Stimulated activated CD4-positive, alpha-beta T cell treated with anti-CD3 and anti-CD28 coated beads, Interleukin-15, amount 100 ng/mL, for 48 hours (primary cell): ENCODE results near the gene LCN6.
"Not testable (repeated sequence)": the region's sequence is repeated elsewhere in the genome, so short reads cannot be mapped to it uniquely, and the experiment has no call there.

ENCODE experiments used
- DNase-seq, 2 donors: peaks; one replicate each; pipeline ENCODE4 v3.0.0-alpha.2; 2020; ENCODE audit warnings: low read depth in 2 of 2

Gene LCN6

GRCh38 chr9:136748201-136748600 lies at the start of gene LCN6:
Gene LCN6, minus strand, starts transcription at chr9:136748525. Its CDS starts 42 bp downstream, at chr9:136748483.
- no peak for DNase-seq

DNA sequence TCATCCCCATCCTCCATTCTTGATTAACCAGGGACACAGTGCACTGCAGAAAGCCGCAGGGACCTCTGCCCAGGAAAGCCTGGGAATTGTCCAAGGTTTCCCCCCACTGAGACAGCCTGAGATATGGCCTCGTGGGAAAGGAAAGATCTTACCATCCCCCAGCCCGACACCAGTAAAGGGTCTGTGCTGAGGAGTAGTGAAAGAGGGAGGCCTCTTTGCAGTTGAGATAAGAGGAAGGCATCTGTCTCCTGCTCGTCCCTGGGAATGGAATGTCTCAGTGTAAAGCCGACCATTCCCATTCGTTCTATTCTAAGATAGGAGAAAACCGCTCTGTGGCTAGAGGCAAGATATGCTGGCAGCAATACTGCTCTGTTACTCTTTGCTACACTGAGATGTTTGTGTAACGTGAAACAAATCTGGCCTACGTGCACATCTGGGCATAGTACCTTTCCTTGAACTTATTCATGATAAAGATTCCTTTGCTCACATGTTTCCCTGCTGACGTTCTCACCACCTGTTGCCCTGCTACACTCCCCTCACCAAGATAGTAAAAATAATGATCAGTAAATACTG lies 48.5 kb upstream of the LCN6 start:
- DNase-seq: not testable (repeated sequence)

DNA sequence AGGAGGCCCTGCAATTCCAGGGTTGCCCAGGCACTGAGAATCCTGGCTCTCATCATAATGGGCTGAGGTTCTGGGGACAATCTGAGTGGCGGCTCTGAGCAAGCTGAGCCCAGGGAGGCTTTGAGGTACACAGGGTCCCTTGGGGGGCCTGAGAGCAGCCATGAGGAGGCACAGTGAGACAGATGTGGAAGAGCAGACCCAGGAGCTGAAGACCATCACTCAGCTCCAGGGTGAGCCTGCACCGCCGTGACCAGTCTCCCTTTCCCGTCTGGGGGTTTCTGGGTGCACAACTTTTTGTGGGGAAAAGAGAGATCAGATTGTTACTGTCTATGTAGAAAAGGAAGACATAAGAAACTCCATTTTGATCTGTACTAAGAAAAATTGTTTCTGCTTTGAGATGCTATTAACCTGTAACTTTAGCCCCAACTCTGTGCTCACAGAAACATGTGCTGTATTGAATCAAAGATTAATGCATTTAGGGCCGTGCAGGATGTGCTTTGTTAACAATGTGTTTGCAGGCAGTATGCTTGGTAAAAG lies 48.0 kb upstream of the LCN6 start, which contains the start of gene CCDC183:
TSS of gene CCDC183 (plus strand) at position 101 of the 537 bp plus-strand sequence. CDS start at position 161, 60 bp downstream.
- no peak for DNase-seq

DNA sequence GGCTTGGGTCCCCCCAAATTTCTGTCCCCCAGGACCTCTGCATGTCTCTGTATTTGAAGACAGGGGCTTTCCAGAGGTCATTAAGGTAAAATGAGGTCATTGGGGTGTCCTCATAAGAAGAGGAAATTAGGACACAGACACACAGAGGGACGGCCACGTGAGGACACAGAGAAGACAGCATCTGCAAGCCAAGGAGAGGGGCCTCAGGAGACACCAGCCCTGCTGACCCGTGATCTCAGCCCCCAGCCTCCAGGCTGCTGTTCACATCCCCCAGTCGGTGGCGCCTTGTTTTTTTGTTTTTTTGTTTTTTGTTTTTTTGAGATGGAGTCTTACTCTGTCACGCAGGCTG lies 46.6 kb upstream of the LCN6 start:
- no peak for DNase-seq

DNA sequence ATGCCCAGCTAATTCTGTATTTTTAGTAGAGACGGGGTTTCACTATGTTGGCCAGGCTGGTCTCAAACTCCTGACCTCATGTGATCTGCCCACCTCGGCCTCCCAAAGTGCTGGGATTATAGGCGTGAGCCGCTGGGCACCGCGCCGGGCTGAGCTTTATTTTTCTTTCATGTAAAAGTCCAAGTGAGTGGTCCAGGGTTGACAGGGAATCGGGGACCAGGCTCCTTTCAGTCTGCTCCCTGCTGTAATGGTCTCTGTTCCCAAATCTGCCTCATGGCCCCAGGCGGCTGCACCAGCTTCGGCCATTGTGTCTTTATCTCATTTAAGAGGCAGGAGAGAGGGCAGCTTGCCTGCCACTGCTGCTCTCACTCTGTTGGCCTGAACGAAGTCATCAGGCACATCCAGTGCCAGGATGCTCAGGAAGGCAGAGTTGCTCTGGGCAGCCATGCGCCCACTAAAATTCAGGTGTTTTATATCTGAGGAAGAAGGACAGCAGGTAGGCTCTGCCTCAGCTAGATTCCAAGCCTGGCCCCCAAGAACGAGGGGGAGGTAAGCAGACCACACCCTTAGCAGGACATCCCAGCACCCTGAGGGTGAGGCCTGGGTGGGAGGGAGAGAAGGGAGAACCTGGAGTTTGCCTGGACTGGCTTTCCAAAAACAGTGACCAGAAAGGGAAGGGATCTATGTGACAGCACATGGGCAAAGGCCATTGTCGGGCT lies 46.1 kb upstream of the LCN6 start:
- DNase-seq: no peak

- no peak for DNase-seq
Measured at GRCh38 chr9:136793086-136793946, 45.0 kb upstream of the LCN6 start.

DNA sequence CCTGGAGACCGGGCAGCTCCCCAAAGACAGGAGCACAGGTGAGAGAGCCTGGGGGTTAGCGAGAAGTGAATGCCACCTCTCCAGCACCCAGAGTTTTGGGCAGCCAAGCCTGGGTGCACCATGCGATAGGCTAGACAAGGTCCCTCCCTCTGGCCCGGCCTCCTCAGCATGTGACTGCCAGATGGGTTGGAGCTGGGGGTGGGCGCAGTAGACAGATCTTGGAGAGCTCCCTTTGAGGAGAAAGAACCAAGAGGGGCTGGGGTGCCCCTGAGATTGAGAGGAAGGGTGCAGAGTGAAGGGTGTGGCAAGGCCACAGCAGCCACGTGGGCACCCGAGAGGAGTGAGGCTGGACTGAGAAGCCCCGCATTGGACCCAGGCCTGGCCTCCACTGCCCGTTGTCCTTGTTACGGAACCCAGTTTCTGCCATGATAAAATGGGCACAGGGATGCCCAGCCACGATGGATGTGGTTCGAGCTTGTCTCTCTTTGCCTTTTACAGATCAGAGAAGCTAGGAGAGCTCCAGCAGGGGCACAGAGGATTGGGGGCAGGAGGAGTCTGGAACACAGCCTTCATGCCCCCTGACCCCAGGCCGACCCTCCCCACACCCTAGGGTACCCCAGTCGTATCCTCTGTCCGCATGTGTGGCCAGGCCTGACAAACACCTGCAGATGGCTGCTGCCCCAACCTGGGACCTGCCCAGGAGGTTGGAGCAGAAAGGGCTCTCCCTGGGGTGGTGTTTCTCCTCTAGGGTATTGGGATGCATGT lies 44.2 kb upstream of the LCN6 start:
- DNase-seq: no peak

- DNase-seq: peak; percentile 38 to 52
Measured at GRCh38 chr9:136791516-136792276, 43.4 kb upstream of the LCN6 start.

DNA sequence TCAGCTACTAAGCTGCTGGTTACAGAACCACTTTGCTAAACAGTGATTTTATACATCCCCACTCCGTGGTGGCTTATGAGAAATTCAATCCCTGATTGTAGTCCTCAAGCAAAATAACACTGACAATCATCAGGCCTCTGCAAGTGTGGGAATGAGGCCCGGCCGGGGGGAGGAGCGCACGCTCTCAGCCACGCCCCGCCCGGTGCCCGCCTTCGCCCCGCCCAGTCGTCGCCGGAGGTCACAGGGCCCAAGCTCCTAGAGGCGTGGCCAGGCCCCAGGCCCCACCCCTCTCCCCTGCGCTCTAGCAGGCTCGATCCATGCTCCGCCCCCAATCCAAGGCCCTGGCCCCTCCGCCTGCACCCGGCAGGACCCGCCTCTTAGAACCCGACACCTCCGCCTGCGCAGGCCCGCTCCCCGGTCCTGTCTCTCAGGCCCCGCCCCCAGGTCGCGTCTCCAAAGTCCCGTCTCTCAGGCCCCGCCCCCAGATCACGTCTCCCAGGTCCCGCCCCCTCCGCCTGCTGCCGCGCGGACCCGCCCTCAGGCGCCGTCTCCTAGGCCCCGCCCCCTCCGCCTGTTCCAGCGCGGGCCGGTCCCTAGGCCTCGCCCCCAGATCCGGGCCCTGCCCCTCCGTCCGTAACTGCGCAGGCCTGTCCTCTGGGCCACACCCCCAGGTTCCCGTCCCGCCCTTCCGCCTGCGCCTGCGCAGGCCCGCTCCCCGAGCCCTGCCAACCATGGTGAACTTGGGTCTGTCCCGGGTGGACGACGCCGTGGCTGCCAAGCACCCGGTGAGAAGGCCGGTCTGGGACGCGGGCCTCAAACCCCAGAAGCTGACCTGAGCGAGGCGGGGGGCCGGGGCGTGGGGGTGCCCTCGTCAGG lies 42.6 kb upstream of the LCN6 start, which contains the start of gene TMEM141:
TSS of gene TMEM141 (plus strand) at position 705 of the 876 bp plus-strand sequence. CDS start at position 732, 27 bp downstream.
- DNase-seq: peak; percentile 100

DNA sequence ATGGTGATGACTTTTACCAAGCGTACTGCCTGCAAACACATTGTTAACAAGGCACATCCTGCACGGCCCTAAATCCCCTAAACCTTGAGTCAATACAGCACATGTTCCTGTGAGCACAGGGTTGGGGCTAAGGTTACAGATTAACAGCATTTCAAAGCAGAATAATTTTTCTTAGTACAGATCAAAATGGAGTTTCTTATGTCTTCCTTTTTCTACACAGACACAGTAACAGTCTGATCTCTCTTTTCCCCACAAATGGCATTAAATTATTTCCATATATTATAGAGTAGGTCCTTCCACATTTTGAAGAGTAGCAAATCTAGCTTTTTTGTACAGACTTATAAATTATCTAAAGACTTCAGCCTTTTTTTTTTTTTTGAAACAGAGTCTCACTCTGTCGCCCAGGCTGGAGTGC lies 41.2 kb upstream of the LCN6 start:
- no peak for DNase-seq

DNA sequence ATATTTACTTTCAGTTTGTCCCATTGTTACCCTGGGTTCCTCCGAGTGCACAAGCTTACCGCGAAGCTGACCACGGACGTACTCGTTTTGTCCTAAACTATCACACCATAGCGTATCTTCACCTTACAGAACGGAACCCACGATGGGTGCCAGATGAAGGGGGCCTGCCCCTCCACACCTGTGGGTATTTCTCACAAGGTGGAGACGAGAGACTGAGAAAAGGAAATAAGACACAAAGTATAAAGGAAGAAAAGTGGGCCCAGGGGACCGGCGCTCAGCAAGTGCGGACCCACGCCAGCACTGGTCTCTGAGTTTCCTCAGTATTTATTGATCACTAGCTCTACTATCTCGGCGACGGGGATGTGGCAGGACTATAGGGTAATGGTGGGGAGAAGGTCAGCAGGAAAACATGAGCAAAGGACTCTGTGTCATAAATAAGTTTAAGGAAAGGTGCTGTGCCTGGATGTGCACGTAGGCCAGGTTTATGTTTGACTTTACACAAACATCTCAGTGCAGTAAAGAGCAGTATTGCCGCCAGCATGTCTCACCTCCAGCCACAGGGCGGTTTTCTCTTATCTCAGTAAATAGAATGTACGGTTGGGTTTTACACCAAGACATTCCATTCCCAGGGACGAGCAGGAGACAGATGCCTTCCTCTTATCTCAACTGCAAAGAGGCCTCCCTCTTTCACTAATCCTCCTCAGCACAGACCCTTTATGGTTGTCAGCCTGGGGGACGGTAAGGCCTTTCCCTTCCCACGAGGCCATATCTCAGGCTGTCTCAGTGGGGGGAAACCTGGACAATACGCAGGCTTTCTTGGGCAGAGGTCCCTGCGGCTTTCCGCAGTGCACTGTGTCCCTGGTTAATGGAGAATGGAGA lies 40.6 kb upstream of the LCN6 start:
- not testable (repeated sequence) for DNase-seq

- peak; percentile 58 to 68 for DNase-seq
Measured at GRCh38 chr9:136787690-136788400, 39.5 kb upstream of the LCN6 start.

DNA sequence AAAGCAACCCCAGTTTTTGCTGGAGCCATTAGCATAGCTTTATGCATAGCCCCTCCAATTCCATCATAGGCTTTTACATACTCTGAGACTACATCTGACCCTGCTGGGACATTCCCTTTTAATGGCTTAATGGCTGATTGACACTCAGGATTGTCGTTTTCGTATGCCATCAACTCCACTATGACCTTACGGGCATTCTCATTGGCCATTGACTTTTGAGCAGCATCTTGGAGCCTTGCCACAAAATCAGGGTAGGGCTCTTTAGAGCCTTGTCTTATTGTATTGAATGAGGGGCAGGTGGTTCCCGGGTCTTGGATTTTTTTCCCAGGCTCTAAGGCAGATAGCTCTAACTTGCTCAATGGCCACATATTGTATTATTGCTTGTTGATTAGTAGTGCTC lies 38.7 kb upstream of the LCN6 start:
- not testable (repeated sequence) for DNase-seq

GRCh38 chr9:136786451-136786850 lies 38.1 kb upstream of the LCN6 start:
- no peak for DNase-seq

DNA sequence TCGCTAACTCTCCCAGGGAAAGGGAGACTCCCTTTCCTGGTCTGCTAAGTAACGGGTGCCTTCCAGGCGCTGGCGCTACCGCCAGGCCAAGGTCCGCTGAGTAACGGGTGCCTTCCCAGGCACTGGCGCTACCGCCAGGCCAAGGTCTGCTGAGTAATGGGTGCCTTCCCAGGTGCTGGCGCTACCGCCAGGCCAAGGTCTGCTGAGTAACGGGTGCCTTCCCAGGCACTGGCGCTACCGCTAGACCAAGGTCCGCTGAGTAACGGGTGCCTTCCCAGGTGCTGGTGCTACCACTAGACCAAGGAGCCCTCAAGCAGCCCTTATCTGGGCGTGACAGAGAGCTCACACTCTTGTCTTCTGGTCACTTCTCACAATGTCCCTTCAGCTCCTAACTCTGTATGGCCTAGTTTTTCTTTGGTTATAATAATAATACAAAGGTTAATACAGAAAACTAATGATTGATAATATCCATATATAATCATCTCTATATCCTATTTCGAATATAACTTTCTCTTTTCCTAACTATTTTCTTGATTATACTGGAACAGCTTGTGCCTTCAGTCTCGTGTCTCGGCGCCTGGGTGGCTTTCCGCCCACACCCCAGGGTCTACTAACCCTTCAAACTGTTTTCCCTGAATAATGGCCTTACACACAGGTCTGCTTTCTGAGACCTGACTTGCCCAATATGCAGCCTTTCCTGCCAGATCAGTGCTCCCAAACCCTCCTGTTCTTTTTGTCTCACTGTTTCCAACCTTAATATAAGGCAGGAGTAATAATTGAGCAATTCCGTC lies 37.4 kb upstream of the LCN6 start:
- DNase-seq: not testable (repeated sequence)

- DNase-seq: no peak
Measured at GRCh38 chr9:136784997-136785361, 36.7 kb upstream of the LCN6 start.
